Measurements from ENCODE around the gene CDKL5.

DNA sequence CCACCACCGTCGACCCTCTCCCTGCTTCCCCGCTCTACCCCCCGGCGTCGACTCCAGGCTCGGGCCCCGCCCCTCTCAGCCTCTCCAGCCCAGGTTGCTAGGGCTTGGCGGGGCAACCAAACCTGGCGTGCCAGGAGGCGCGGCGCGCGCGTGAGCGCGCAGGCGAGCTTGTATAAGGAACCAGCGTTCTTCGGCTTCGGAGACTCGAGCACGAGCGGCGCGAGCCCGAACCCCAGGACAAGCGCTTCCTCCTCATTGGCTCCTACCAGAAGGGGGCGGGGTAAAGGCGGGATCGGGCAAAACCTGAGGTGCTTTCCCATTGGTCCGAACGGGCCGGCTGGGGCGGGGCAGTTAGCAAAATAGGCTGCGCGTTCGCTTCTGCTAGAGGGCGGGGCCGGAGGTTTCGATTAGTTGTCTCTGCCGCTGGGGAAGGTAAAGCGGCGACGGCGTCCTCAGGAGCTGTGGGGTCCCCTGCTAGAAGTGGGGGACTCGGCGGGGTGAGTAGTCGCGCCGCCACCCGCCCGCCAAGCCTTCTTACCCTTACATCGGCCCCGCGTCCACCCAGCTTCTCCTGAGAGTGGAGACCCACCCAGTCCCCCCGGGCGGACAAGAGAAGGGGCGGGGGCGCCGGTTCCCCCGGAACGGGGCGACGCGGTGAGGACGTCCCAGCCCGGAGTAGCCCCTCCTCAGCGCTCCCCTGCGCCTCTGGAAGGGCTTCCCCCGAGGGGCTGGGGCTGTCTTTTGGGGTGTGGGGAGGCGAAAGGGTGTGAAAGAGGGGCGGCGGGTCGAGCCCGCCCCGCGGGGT, at the start of gene CDKL5:
- TF ChIP-seq CTCF (IDR thresholded peaks at IDR 0.05) (peak in 1 of 6 experiments; percentile 18), POLR2AphosphoS5 (IDR thresholded peaks at IDR 0.05) (peak; percentile 54 to 87)

All from upper lobe of left lung (tissue), 4 donors.